ENCODE results near the gene CYB561A3.
"Not testable (repeated sequence)": the region's sequence is repeated elsewhere in the genome, so short reads cannot be mapped to it uniquely, and the experiment has no call there.

Gene CYB561A3

GRCh38 chr11:61361741-61362541 lies at the start of gene CYB561A3, which contains the start of gene TMEM138:
CYB561A3 (minus strand) TSS chr11:61361882; CDS start chr11:61356713, 5,169 bp downstream.
TMEM138 (plus strand) TSS chr11:61362374; CDS start chr11:61364391, 2,017 bp downstream.
- peak; percentile 72 for FAIRE-seq

- no peak for FAIRE-seq
Measured at GRCh38 chr11:61406991-61407728, 45.5 kb upstream of the CYB561A3 start.

GRCh38 chr11:61406067-61406466 lies 44.4 kb upstream of the CYB561A3 start:
- no peak for FAIRE-seq

- FAIRE-seq, result no peak
Measured at GRCh38 chr11:61404641-61405040, 43.0 kb upstream of the CYB561A3 start.

- FAIRE-seq, result no peak
Measured at GRCh38 chr11:61404103-61404502, 42.4 kb upstream of the CYB561A3 start.

GRCh38 chr11:61403658-61404057 lies 42.0 kb upstream of the CYB561A3 start:
- FAIRE-seq, result no peak

GRCh38 chr11:61401573-61401972 lies 39.9 kb upstream of the CYB561A3 start:
- no peak for FAIRE-seq

- FAIRE-seq, result no peak
Measured at GRCh38 chr11:61401173-61401572, 39.5 kb upstream of the CYB561A3 start.

- no peak for FAIRE-seq
Measured at GRCh38 chr11:61392981-61393595, 31.4 kb upstream of the CYB561A3 start.

GRCh38 chr11:61390161-61390560 lies 28.5 kb upstream of the CYB561A3 start:
- no peak for FAIRE-seq

- no peak for FAIRE-seq
Measured at GRCh38 chr11:61384271-61385242, 22.9 kb upstream of the CYB561A3 start.

GRCh38 chr11:61383859-61384258 lies 22.2 kb upstream of the CYB561A3 start:
- not testable (repeated sequence) for FAIRE-seq

- no peak for FAIRE-seq
Measured at GRCh38 chr11:61380884-61381283, 19.2 kb upstream of the CYB561A3 start.

GRCh38 chr11:61378713-61379313 lies 17.1 kb upstream of the CYB561A3 start:
- no peak for FAIRE-seq

GRCh38 chr11:61377461-61378160 lies 15.9 kb upstream of the CYB561A3 start:
- FAIRE-seq, result no peak

GRCh38 chr11:61375761-61376108 lies 14.1 kb upstream of the CYB561A3 start:
- no peak for FAIRE-seq

GRCh38 chr11:61372659-61373420 lies 11.2 kb upstream of the CYB561A3 start:
- no peak for FAIRE-seq

- no peak for FAIRE-seq
Measured at GRCh38 chr11:61370349-61371005, 8.8 kb upstream of the CYB561A3 start.

- no peak for FAIRE-seq
Measured at GRCh38 chr11:61369372-61370348, 8.0 kb upstream of the CYB561A3 start.

All from A204.1 (cell line).